Right hindlimb (tissue), 1 donor: ENCODE data around the gene NFIB.

Experiments used
- DNase-seq: peaks from one replicate; pipeline ENCODE4 v3.0.0-alpha.2; 2018

The NFIB gene

DNA sequence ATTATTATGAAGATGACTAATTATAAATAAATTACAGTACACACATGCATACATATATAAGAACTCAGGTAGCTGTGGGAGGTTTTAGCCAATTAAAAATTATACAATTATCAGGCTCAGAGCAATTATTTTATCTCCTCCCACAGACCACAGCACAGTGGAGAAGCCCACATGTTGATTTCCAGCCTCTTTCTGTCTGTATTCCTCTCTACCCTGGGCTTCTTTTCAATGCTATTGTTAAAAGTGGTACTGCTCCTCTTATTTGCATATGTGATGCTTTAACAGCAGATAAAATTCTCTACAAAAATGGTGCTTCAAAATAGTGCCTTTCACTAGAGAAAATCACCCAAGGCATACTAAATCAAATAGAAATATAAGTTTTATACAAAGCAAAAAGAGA, 218.7 kb downstream of the NFIB start:
- no peak for DNase-seq

GRCh38 chr9:14094491-14094890, 219.4 kb downstream of the NFIB start:
- no peak for DNase-seq

DNA sequence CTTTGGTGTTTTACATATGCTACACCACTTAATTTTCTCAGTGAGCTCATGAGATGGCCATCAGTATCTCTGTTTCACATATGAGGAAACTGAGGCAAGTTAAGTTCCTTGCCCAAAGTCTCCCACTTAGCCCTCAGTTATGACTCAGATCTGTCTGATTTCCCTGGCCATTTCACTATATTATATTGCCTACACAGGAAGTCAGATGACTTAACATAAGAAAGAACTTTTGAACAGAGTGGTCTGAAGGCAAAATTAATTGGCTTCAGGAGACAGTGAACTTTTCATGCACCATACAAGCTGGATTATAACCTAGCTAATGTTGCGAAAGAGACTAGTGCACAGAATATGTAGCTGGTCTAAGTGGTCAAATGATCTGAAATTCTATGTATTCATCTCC, 221.6 kb downstream of the NFIB start:
- DNase-seq = no peak

GRCh38 chr9:14089051-14089803, 224.7 kb downstream of the NFIB start:
- DNase-seq = no peak

GRCh38 chr9:14087576-14087975, 226.4 kb downstream of the NFIB start:
- DNase-seq = no peak

GRCh38 chr9:14086495-14086894, 227.4 kb downstream of the NFIB start:
- DNase-seq = no peak

DNA sequence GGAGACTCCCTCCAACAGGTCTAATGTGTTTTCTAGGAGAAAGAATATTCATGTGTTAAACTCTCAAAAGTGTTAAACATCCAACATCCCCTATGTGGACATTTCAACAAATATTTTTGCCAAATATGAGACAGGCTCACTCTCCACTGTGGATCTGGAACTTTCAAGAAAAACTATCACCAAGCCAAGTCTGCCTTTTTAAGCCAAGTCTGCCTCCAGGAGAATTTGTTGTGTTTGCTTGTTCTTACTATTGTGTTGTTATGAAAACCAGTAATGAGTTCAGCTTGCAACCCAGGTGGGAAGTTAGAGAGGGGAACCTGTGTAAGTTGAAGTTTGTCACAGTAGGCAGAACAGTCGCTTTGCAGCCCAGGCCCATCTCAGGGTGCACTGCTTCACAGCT, 228.1 kb downstream of the NFIB start:
- DNase-seq = peak; percentile 57

DNA sequence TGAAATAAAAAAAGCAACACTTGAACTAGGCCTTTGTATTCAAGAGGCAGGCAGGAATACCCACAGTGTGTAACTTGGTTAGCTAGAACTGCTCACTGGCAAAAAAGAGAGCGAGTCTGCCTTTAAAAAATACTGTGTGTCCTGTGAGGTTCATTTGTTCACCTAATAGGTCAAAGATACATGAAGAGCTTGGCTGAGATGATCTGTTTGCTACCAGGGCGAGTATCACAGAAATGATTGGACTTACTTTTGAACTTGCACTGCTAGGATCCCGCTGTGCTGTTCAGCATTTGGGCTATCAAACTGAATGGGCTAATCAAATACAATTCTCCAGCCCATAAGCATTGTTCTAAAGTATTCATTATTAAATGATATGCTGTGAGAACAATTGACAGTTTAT, 229.1 kb downstream of the NFIB start:
- no peak for DNase-seq

DNA sequence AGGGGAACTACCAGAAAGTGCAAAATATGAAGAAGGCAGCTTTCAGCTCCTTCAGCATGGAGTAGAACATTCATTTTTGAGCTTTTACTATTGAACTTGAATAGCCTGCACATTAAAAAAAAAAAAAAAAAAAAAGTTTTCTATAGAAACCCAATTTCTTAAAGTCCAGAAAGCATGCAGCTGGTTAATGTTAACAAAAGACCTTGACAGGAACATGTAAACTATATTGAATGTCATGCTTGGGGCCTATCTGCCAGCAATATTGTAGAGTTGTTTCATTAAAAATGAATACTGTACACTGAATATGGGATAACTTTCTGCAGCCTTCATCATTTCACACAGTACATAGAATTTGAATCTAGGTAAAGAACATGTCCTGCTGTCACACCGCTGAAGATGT, 230.6 kb downstream of the NFIB start:
- no peak for DNase-seq

DNA sequence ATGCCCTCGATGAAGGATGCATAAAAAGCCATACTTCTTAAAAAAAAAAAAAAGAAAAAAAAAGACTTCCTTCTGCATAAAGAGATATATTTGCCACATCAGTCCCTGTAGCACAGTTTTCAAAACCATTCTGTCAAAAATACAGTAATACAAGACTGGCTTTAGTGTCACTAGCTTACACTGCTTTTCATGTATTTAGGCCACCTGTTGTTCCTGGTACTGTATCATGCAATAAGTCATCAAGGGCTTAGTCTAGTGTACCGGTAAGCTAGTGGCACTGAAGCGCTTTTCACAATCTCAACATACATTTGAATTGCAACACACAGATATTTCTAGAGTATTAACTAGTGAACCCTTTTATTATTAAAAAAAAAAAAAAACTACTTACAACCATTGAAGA, 231.2 kb downstream of the NFIB start:
- DNase-seq = no peak

- DNase-seq = no peak
Observed at GRCh38 chr9:14081745-14082144, 232.2 kb downstream of the NFIB start.

- no peak for DNase-seq
Observed at GRCh38 chr9:14080959-14081542, 232.9 kb downstream of the NFIB start.

GRCh38 chr9:14079440-14079839, 234.5 kb downstream of the NFIB start:
- DNase-seq = no peak

DNA sequence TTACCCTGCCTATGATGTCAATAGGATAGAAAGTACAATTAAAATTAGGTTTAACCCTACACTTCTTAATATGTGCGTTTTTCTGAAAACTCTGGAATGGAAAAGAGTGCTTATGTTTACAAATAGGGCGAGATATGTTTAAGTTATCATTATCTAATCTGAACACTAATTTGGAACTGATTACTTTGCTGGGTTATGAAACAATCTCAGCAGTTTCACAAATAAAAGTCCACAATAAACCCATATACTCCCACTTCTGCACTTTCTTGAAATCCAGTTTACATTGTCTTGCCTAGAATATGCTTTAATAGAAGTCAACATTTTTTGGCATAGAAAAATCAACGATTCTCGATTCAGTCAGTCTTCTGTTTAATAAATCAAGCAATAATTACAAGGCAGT, 236.3 kb downstream of the NFIB start:
- no peak for DNase-seq

- no peak for DNase-seq
Observed at GRCh38 chr9:14075218-14075617, 238.7 kb downstream of the NFIB start.

GRCh38 chr9:14072850-14073249, 241.1 kb downstream of the NFIB start:
- no peak for DNase-seq

DNA sequence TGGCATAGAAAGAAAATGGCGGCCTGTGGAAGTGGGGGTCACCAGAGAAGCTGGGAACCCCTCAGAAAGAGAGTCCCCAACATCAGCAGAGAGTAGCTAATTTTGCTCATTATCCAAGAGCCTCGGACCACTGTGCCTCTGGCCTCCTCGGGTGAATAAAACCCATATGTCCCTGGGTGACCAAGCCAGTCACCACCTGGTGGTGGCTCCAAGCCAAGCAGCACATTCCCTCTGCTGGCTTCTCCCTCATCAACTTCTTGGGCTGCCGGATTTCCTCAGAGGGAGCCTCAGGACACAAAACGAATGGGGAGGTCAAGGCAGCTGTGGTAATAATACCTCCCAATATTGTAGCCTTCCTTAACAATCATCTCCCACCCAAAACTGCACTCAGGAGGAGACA, 242.5 kb downstream of the NFIB start:
- no peak for DNase-seq

DNA sequence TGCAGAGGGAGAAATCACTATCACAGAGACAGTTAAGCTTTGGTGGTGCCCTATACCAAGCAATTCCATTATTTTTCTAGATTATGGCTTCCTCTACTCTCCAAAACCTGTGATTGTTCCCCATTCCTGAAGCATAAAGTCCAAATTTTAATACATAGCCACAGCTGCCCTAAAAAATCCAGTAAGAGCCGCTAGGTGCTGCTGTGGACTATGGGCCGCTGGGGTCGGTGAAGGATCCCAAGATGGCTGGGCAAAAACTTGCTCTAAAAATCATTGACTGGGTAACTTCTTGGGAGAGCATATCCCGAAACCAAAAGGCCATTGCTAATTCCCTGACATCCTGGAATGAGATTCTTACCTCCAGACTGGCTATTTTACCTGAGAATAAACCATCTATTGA, 245.3 kb downstream of the NFIB start:
- DNase-seq = no peak

- no peak for DNase-seq
Observed at GRCh38 chr9:14066831-14067230, 247.1 kb downstream of the NFIB start.

DNA sequence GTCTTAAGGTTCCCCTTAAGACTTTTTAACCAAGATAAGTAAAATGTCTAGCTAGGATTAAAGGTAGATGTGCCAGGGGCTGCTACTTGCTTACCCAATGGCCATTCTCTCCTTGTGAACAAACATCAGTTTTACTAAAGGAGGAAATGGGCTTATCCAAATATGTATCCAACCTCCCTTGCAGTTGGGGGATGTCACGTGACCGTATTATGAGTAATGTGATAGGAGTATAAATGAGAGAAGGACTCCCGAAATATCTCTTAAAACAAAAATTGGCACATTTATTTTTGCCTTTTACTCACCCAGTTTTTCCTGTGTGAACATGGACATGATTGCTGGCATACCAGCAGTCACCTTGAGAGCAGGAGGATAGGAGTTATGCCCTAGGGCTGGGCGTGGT, 247.9 kb downstream of the NFIB start:
- no peak for DNase-seq

- no peak for DNase-seq
Observed at GRCh38 chr9:14064940-14065339, 249.0 kb downstream of the NFIB start.

- DNase-seq = no peak
Observed at GRCh38 chr9:14063756-14064155, 250.2 kb downstream of the NFIB start.

- DNase-seq = no peak
Observed at GRCh38 chr9:14062586-14063221, 251.2 kb downstream of the NFIB start.

DNA sequence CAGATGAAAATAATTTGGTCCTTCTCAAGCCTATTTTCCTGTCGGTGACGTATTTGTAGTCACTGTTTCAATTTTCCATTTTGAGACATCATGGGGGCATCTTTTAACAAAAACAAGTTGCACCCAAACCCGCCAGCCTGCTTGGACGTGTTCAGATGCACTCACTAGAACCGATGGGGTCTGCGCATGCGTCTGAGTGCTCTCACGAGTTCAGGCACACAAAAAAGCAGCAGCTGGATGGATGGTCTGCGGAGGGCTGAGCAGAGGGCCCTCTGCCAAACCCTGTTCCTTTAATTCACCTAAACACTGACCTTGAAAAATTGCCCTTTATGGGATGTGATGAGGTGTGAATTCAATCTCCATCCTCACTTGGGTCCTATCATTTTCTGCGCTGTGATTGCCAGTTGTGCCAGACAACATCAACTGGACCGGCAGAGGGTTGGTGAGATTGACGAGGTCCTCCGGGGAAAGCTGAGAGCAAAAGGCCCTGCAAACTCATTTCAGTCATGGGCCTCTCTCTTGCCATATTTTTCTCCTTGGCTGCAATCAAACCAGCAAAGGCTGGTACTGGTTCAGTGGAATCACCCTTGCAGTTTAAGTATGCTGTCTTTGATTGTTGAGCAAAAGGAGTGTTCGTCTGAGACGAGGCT, 251.9 kb downstream of the NFIB start:
- DNase-seq = no peak
